PC-3 (cell line): ENCODE measurements around the gene LSP1. TPM values are rescaled to one million over a fixed set of nuclear protein-coding genes. Genes with fewer than 3 reads are reported as not detected.

Experiments used
- ATAC-seq: fragments of 200-7000 bp; cut with Tn5 transposase; 2 replicates; pipeline ENCODE4 v1.9.1; 2020; ENCODE audit warnings: mild to moderate bottlenecking, moderate library complexity
- BruUV-seq: library from RNA; stranded (reverse); fragments of 400-500 nt; replicated peaks from 2 replicates; lab custom pipeline; 2021; lab: Mats Ljungman, UMichigan
- CTCF ChIA-PET: fragments of 300-600 bp; sonication (Branson Sonifier 250); formaldehyde crosslinking; loops from one replicate; lab custom pipeline; 2022; ENCODE audit warnings: antibody characterized with exemption; lab: Charles Lee
- POLR2A ChIA-PET: fragments of 300-600 bp; sonication (Branson Sonifier 250); formaldehyde crosslinking; loops from one replicate; lab custom pipeline; 2022; ENCODE audit warnings: antibody characterized with exemption; ENCODE audit not compliant: unreplicated experiment; lab: Charles Lee
- DNase-seq: peaks from one replicate; pipeline ENCODE4 v3.0.0-alpha.2; 2015
- H2AFZ ChIP-seq: fragments of 300-600 bp; sonication (generic); 2 replicates; pipeline ENCODE4 v1.6.0; 2016; ENCODE audit warnings: antibody characterized with exemption, low read length
- H3F3A ChIP-seq: fragments of 300-600 bp; sonication (generic); one replicate; pipeline ENCODE4 v1.6.0; 2017; ENCODE audit warnings: antibody characterized with exemption, low read length, control low read depth, mild to moderate bottlenecking; ENCODE audit not compliant: unreplicated experiment
- H3K27ac ChIP-seq: fragments of 300-600 bp; sonication (generic); 2 replicates; pipeline ENCODE4 v1.5.1; 2016; ENCODE audit warnings: mild to moderate bottlenecking, low read length
- H3K27me3 ChIP-seq: fragments of 300-600 bp; sonication (generic); 2 replicates; pipeline ENCODE4 v1.6.1; 2016; ENCODE audit warnings: low read length, mixed read lengths
- H3K36me3 ChIP-seq: fragments of 300-600 bp; sonication (generic); 2 replicates; pipeline ENCODE4 v1.6.1; 2016; ENCODE audit warnings: low read depth, mixed run types, low read length, mixed read lengths
- H3K4me1 ChIP-seq: fragments of 300-600 bp; sonication (generic); 2 replicates; pipeline ENCODE4 v1.5.1; 2016; ENCODE audit warnings: low read length; ENCODE audit not compliant: insufficient read depth
- H3K4me2 ChIP-seq: fragments of 300-600 bp; sonication (generic); 2 replicates; pipeline ENCODE4 v1.6.0; 2016; ENCODE audit warnings: low read length
- H3K4me3 ChIP-seq: fragments of 300-600 bp; sonication (generic); 2 replicates; pipeline ENCODE4 v1.5.1; 2016; ENCODE audit warnings: mild to moderate bottlenecking, low read length, mixed read lengths
- H3K79me2 ChIP-seq: fragments of 300-600 bp; sonication (generic); 2 replicates; pipeline ENCODE4 v1.6.1; 2017; ENCODE audit warnings: low read length, mixed read lengths
- H3K9ac ChIP-seq: fragments of 300-600 bp; sonication (generic); 2 replicates; pipeline ENCODE4 v1.6.0; 2016; ENCODE audit warnings: mild to moderate bottlenecking, low read length
- H3K9me2 ChIP-seq: fragments of 300-600 bp; sonication (generic); replicated peaks from 2 replicates; pipeline ENCODE4 v1.6.1; 2016; ENCODE audit warnings: mixed run types, low read length, mixed read lengths
- H3K9me3 ChIP-seq: fragments of 300-600 bp; sonication (generic); 2 replicates; pipeline ENCODE4 v1.6.1; 2016; ENCODE audit warnings: low read length, mixed read lengths
- H4K20me1 ChIP-seq: fragments of 300-600 bp; sonication (generic); 2 replicates; pipeline ENCODE4 v1.6.1; 2016; ENCODE audit warnings: low read length, mixed read lengths
- CTCF ChIP-seq: fragments of 300-600 bp; sonication (generic); conservative IDR thresholded peaks from 2 replicates; pipeline ENCODE4 v1.5.1; 2017; ENCODE audit warnings: antibody characterized with exemption, low read depth, mild to moderate bottlenecking, low read length
- EZH2 ChIP-seq: fragments of 300-600 bp; sonication (generic); IDR thresholded peaks from one replicate; pipeline ENCODE4 v1.6.1; 2017; ENCODE audit warnings: antibody characterized with exemption, mild to moderate bottlenecking, low read length; ENCODE audit not compliant: unreplicated experiment
- EZH2phosphoT487 ChIP-seq: fragments of 300-600 bp; sonication (generic); IDR thresholded peaks from 2 replicates; pipeline ENCODE4 v1.6.1; 2018; ENCODE audit warnings: mild to moderate bottlenecking, antibody characterized with exemption, low read length, borderline replicate concordance
- intact Hi-C: fragments of 100-400 bp; cut with micrococcal nuclease; formaldehyde crosslinking; loops from 2 replicates; pipeline ENCODE4 v1.9.0; 2023
- total RNA-seq: library from RNA; depleted of rRNA; stranded (reverse); fragments of >200 nt; gene quantifications from 2 replicates; pipeline ENCODE4 v1.2.3, GENCODE V29; 2014

LSP1 gene
- total RNA-seq, 1 experiment from 2014 or later, result not detected

GRCh38 chr11:1845561-1846452 lies 7.1 kb upstream of the LSP1 start:
- no peak overlapping the region for H3K27ac ChIP-seq
- DNase-seq (no peak), ATAC-seq (no peak)
- H2AFZ ChIP-seq, result no peak overlapping the region
- ChIA-PET POLR2A (no interaction called here), CTCF (no interaction called here)
- intact Hi-C loops, result no loop called here
- BruUV-seq, result no TSS peak
- H4K20me1 ChIP-seq, result no peaks in the 10 kb centered on the region
- no peaks in the 10 kb centered on the region for H3K36me3 ChIP-seq
- no peak for TF ChIP-seq EZH2
- TF ChIP-seq CTCF, result no peak
- no peak for TF ChIP-seq EZH2phosphoT487
- no peaks in the 10 kb centered on the region for H3K9me2 ChIP-seq
- H3K9ac ChIP-seq, result no peak overlapping the region
- no peak overlapping the region for H3K4me3 ChIP-seq
- no peaks in the 10 kb centered on the region for H3F3A ChIP-seq
- no peaks in the 10 kb centered on the region for H3K4me1 ChIP-seq
- H3K9me3 ChIP-seq, result no peaks in the 10 kb centered on the region
- H3K27me3 ChIP-seq, result no peaks in the 10 kb centered on the region
- no peaks in the 10 kb centered on the region for H3K79me2 ChIP-seq
- H3K4me2 ChIP-seq, result no peak overlapping the region

GRCh38 chr11:1846453-1846932 lies 6.4 kb upstream of the LSP1 start:
- BruUV-seq, result no TSS peak
- H4K20me1 ChIP-seq, result no peaks in the 10 kb centered on the region
- ATAC-seq (no peak), DNase-seq (no peak)
- H3K4me3 ChIP-seq, result no peak overlapping the region
- H2AFZ ChIP-seq, result no peak overlapping the region
- H3K27ac ChIP-seq, result no peak overlapping the region
- TF ChIP-seq EZH2phosphoT487, result no peak
- H3K9me3 ChIP-seq, result no peaks in the 10 kb centered on the region
- intact Hi-C loops, result no loop called here
- ChIA-PET POLR2A (no interaction called here), CTCF (no interaction called here)
- H3K79me2 ChIP-seq, result no peaks in the 10 kb centered on the region
- no peak overlapping the region for H3K9ac ChIP-seq
- H3K9me2 ChIP-seq, result no peaks in the 10 kb centered on the region
- no peak overlapping the region for H3K4me2 ChIP-seq
- H3F3A ChIP-seq, result no peaks in the 10 kb centered on the region
- H3K27me3 ChIP-seq, result no peaks in the 10 kb centered on the region
- H3K36me3 ChIP-seq, result no peaks in the 10 kb centered on the region
- no peaks in the 10 kb centered on the region for H3K4me1 ChIP-seq

- Histone ChIP-seq H3K4me1 (no peaks in the 10 kb centered on the region), H2AFZ (no peak overlapping the region), H3K9me2 (no peaks in the 10 kb centered on the region), H3K4me2 (no peak overlapping the region), H3K27me3 (no peaks in the 10 kb centered on the region), H3K9ac (no peak overlapping the region), H4K20me1 (no peaks in the 10 kb centered on the region), H3F3A (no peaks in the 10 kb centered on the region), H3K4me3 (no peak overlapping the region), H3K27ac (no peak overlapping the region), H3K79me2 (no peaks in the 10 kb centered on the region), H3K36me3 (no peaks in the 10 kb centered on the region), H3K9me3 (no peaks in the 10 kb centered on the region)
- ATAC-seq, result no peak
- intact Hi-C loops, result no loop called here
- no peak for DNase-seq
- BruUV-seq, result no TSS peak
- CTCF ChIA-PET, result interaction anchor here (0.5 kb wide), 1 partner anchor 14 kb away, joined by 5 read pairs; no protein-coding TSS in a partner anchor
- TF ChIP-seq EZH2phosphoT487, result no peak
- TF ChIP-seq EZH2, result no peak
- TF ChIP-seq CTCF, result no peak
- POLR2A ChIA-PET, result no interaction called here
These were observed 5.7 kb upstream of the LSP1 start for GRCh38 chr11:1847006-1847735.
